Measurements from ENCODE around the gene HDAC4.

DNA sequence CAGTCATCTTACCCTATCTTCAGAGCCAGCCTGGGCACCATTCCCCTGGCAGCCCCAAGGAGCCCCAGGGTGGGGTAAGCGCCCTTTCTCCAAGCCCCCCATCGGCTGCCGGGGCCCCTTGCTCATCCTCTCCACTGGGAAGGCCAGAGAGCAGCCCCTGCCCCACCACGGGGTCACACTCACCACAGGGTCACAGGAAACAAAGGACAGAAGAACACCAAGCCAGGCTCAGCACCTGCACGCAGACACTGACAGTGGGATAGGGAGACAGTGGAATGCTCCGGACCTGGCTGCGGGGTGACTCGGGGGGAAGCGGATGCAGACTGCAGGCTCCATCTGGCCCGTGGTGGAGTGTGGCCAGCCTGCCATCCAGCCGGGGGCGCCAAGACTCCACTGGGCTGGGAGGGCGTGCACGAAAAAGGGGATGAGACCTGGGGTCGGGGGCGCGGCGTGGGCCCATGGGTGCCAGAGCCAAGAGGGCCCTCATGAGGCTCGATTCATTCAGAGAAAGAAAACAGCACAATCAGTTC lies 21.1 kb downstream of the HDAC4 start:
- TF ChIP-seq POLR2A (IDR thresholded peaks at IDR 0.05; ENCODE audit: low read length) (no peak), EP300 (IDR thresholded peaks at IDR 0.05) (no peak), ESRRA (IDR thresholded peaks at IDR 0.05; ENCODE audit: borderline replicate concordance, low read length) (no peak), KDM1A (IDR thresholded peaks at IDR 0.05; ENCODE audit: low read depth) (no peak), RCOR1 (IDR thresholded peaks at IDR 0.05; ENCODE audit: low read depth, low read length) (no peak), FOXS1 (CRISPR knock-in tag; IDR thresholded peaks at IDR 0.05) (no peak), JUNB (IDR thresholded peaks at IDR 0.05) (no peak), RFX5 (IDR thresholded peaks at IDR 0.05) (no peak)
- TF ChIP-seq, protein P1, sequence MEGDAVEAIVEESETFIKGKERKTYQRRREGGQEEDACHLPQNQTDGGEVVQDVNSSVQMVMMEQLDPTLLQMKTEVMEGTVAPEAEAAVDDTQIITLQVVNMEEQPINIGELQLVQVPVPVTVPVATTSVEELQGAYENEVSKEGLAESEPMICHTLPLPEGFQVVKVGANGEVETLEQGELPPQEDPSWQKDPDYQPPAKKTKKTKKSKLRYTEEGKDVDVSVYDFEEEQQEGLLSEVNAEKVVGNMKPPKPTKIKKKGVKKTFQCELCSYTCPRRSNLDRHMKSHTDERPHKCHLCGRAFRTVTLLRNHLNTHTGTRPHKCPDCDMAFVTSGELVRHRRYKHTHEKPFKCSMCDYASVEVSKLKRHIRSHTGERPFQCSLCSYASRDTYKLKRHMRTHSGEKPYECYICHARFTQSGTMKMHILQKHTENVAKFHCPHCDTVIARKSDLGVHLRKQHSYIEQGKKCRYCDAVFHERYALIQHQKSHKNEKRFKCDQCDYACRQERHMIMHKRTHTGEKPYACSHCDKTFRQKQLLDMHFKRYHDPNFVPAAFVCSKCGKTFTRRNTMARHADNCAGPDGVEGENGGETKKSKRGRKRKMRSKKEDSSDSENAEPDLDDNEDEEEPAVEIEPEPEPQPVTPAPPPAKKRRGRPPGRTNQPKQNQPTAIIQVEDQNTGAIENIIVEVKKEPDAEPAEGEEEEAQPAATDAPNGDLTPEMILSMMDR (IDR thresholded peaks at IDR 0.05), result no peak
- TF ChIP-seq, protein P2, sequence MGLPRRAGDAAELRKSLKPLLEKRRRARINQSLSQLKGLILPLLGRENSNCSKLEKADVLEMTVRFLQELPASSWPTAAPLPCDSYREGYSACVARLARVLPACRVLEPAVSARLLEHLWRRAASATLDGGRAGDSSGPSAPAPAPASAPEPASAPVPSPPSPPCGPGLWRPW (IDR thresholded peaks at IDR 0.05), result no peak
- TF ChIP-seq, protein P3, sequence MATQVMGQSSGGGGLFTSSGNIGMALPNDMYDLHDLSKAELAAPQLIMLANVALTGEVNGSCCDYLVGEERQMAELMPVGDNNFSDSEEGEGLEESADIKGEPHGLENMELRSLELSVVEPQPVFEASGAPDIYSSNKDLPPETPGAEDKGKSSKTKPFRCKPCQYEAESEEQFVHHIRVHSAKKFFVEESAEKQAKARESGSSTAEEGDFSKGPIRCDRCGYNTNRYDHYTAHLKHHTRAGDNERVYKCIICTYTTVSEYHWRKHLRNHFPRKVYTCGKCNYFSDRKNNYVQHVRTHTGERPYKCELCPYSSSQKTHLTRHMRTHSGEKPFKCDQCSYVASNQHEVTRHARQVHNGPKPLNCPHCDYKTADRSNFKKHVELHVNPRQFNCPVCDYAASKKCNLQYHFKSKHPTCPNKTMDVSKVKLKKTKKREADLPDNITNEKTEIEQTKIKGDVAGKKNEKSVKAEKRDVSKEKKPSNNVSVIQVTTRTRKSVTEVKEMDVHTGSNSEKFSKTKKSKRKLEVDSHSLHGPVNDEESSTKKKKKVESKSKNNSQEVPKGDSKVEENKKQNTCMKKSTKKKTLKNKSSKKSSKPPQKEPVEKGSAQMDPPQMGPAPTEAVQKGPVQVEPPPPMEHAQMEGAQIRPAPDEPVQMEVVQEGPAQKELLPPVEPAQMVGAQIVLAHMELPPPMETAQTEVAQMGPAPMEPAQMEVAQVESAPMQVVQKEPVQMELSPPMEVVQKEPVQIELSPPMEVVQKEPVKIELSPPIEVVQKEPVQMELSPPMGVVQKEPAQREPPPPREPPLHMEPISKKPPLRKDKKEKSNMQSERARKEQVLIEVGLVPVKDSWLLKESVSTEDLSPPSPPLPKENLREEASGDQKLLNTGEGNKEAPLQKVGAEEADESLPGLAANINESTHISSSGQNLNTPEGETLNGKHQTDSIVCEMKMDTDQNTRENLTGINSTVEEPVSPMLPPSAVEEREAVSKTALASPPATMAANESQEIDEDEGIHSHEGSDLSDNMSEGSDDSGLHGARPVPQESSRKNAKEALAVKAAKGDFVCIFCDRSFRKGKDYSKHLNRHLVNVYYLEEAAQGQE (IDR thresholded peaks at IDR 0.05), result no peak
- TF ChIP-seq, protein P4, sequence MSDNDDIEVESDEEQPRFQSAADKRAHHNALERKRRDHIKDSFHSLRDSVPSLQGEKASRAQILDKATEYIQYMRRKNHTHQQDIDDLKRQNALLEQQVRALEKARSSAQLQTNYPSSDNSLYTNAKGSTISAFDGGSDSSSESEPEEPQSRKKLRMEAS (IDR thresholded peaks at IDR 0.05), result no peak
- TF ChIP-seq, protein P5, sequence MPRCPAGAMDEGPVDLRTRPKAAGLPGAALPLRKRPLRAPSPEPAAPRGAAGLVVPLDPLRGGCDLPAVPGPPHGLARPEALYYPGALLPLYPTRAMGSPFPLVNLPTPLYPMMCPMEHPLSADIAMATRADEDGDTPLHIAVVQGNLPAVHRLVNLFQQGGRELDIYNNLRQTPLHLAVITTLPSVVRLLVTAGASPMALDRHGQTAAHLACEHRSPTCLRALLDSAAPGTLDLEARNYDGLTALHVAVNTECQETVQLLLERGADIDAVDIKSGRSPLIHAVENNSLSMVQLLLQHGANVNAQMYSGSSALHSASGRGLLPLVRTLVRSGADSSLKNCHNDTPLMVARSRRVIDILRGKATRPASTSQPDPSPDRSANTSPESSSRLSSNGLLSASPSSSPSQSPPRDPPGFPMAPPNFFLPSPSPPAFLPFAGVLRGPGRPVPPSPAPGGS (IDR thresholded peaks at IDR 0.05), result no peak
- TF ChIP-seq, protein P6, sequence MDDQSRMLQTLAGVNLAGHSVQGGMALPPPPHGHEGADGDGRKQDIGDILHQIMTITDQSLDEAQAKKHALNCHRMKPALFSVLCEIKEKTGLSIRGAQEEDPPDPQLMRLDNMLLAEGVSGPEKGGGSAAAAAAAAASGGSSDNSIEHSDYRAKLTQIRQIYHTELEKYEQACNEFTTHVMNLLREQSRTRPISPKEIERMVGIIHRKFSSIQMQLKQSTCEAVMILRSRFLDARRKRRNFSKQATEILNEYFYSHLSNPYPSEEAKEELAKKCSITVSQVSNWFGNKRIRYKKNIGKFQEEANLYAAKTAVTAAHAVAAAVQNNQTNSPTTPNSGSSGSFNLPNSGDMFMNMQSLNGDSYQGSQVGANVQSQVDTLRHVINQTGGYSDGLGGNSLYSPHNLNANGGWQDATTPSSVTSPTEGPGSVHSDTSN (IDR thresholded peaks at IDR 0.05), result no peak

Data from A549 (cell line).